ENCODE measurements around the gene NACC2.

DNA sequence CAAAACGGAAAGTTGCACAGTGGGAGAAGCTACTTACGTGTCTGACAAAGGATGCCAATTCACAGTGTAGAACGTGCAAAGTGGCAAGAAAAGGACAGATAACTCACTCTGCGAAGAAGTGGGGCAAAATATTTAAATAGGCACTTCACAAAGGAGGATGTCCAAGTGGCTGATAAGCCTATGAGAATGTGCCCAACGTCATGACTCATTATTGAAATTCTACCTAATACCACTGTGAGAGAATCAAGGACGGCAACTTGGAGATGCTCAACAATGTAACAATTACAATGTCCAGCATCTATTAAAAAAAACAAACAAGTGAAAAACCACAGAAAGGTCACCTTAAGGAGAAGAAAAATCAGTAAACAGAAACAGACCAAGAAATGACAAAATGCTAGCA lies 59.0 kb downstream of the NACC2 start:
- no peak for TF ChIP-seq POLR2A (IDR thresholded peaks at IDR 0.05; ENCODE audit: low read depth, low read length)
- no peak for TF ChIP-seq CTCF (IDR thresholded peaks at IDR 0.05; ENCODE audit: extremely low read depth in 1 of 2, insufficient read depth in 1 of 2, low read depth in 1 of 2, low read length in 2 of 2)
- TF ChIP-seq MAX (IDR thresholded peaks at IDR 0.05; ENCODE audit: insufficient read depth, insufficient read length) = no peak
- TF ChIP-seq POLR2AphosphoS5 (IDR thresholded peaks at IDR 0.05; ENCODE audit: insufficient read depth, low read depth, low read length) = no peak
- TF ChIP-seq EZH2 (IDR thresholded peaks at IDR 0.05; ENCODE audit: borderline replicate concordance, low read depth, low read length, severe bottlenecking) = no peak
- no peak for TF ChIP-seq MYC (IDR thresholded peaks at IDR 0.05; ENCODE audit: low read depth, low read length)
- no peak for TF ChIP-seq JUN (IDR thresholded peaks at IDR 0.05; ENCODE audit: borderline replicate concordance, insufficient read depth, insufficient read length, low read depth)
